Measurements from ENCODE around the gene AKT1S1.

The AKT1S1 gene

GRCh38 chr19:49881672-49882394 is 4.7 kb upstream of the AKT1S1 start:
- TF ChIP-seq PKNOX1 (IDR thresholded peaks at IDR 0.05) (peak; percentile 96), FOXM1 (IDR thresholded peaks at IDR 0.05; ENCODE audit: borderline replicate concordance) (no peak), SP1 (IDR thresholded peaks at IDR 0.05) (no peak), LEF1 (IDR thresholded peaks at IDR 0.05; ENCODE audit: borderline replicate concordance) (no peak)
- POLR2A ChIA-PET = interaction anchor here (0.9 to 1.3 kb wide), 4 partner anchors 9 to 16 kb away, joined by 3 read pairs; no protein-coding TSS in a partner anchor
- CTCF ChIA-PET = no interaction called here
- DNase-seq (ENCODE audit: extremely low spot score) = no peak

DNA sequence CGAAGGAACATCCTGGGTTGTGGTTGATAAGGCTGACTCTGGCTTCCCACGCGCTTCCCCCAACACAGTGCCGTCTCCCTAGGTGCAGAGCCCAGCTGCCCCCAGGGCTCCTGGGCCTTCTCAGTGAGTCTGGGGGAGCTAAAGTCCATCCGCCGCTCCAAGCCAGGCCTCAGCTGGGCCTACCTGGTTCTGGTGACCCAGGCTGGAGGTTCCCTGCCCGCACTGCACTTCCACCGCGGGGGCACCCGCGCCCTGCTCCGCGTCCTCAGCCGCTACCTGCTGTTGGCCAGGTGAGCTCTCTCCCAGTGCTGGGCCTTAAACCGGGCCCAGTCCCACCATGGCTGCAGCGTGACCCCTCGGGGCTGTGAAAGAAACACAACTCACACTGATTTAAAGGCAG is 4.0 kb upstream of the AKT1S1 start:
- CTCF ChIA-PET = no interaction called here
- TF ChIP-seq FOXM1 (IDR thresholded peaks at IDR 0.05; ENCODE audit: borderline replicate concordance) = no peak
- no peak for TF ChIP-seq NFRKB (IDR thresholded peaks at IDR 0.05)
- TF ChIP-seq BHLHE40 (IDR thresholded peaks at IDR 0.05; ENCODE audit: borderline replicate concordance) = no peak
- no peak for TF ChIP-seq PKNOX1 (IDR thresholded peaks at IDR 0.05)
- TF ChIP-seq SP1 (IDR thresholded peaks at IDR 0.05) = no peak
- no peak for TF ChIP-seq ZNF384 (IDR thresholded peaks at IDR 0.05)
- TF ChIP-seq L3MBTL2 (conservative IDR thresholded peaks at IDR 0.05) = no peak
- TF ChIP-seq CTBP1 (IDR thresholded peaks at IDR 0.05; ENCODE audit: borderline replicate concordance) = no peak
- no peak for TF ChIP-seq TARDBP (IDR thresholded peaks at IDR 0.05)
- no peak for TF ChIP-seq SUZ12 (IDR thresholded peaks at IDR 0.05)
- TF ChIP-seq FOXA1 (IDR thresholded peaks at IDR 0.05) = no peak
- no peak for TF ChIP-seq HDGF (IDR thresholded peaks at IDR 0.05; ENCODE audit: borderline replicate concordance)
- no peak for TF ChIP-seq ELF4 (IDR thresholded peaks at IDR 0.05)
- TF ChIP-seq ARNT (IDR thresholded peaks at IDR 0.05) = no peak
- TF ChIP-seq LEF1 (IDR thresholded peaks at IDR 0.05; ENCODE audit: borderline replicate concordance) = no peak
- TF ChIP-seq FOXK2 (IDR thresholded peaks at IDR 0.05) = no peak
- POLR2A ChIA-PET = interaction anchor here (1.3 kb wide), 2 partner anchors 12 to 16 kb away, joined by 3 read pairs; no protein-coding TSS in a partner anchor
- DNase-seq (ENCODE audit: extremely low spot score) = no peak

- POLR2A ChIA-PET = no interaction called here
- CTCF ChIA-PET = no interaction called here
- DNase-seq (ENCODE audit: extremely low spot score) = no peak
- TF ChIP-seq FOXM1 (IDR thresholded peaks at IDR 0.05; ENCODE audit: borderline replicate concordance) = no peak
- no peak for TF ChIP-seq HDGF (IDR thresholded peaks at IDR 0.05; ENCODE audit: borderline replicate concordance)
- TF ChIP-seq NFRKB (IDR thresholded peaks at IDR 0.05) = no peak
- TF ChIP-seq ZNF384 (IDR thresholded peaks at IDR 0.05) = no peak
- TF ChIP-seq TARDBP (IDR thresholded peaks at IDR 0.05) = no peak
- no peak for TF ChIP-seq ARNT (IDR thresholded peaks at IDR 0.05)
- no peak for TF ChIP-seq SP1 (IDR thresholded peaks at IDR 0.05)
- TF ChIP-seq SUZ12 (IDR thresholded peaks at IDR 0.05) = no peak
Observed at GRCh38 chr19:49880162-49880869, 3.2 kb upstream of the AKT1S1 start.

DNA sequence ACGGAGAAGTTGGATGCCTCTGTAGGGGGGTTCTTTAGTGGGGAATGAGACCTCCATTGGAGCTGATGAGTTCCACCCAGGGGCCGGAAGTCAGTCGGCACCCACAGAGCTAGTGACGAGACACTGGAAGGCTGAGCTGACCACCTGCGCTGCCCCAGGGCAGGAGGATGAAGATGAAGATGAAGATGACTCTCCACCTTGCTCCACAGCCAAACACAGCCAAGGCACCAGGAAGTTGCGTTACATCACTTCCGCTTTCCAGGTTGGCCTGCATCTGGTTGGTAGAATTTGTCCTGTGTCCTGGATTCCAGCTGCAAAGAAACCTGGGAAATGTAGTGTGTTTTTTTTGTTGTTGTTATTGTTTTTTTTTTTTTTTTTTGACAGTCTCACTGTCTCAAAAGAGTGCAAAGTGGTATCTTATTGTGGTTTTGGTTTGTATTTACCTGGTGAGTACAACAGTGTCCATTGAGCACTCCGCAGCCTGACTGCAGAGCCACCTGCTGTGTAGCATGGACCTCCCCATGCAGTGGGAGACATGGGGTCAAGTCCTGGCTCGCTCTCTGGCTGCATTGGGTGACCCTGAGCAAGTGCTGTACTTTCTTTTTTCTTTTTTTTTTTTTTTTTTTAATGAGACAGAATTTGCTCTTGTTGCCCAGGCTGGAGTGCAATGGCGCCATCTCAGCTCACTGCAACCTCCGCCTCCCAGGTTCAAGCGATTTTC is 2.2 kb upstream of the AKT1S1 start:
- ChIA-PET POLR2A (no interaction called here), CTCF (no interaction called here)
- no peak for DNase-seq (ENCODE audit: extremely low spot score)
- TF ChIP-seq ELF4 (IDR thresholded peaks at IDR 0.05) (no peak), HDGF (IDR thresholded peaks at IDR 0.05; ENCODE audit: borderline replicate concordance) (no peak), FOXA1 (IDR thresholded peaks at IDR 0.05) (no peak), NFRKB (IDR thresholded peaks at IDR 0.05) (no peak), L3MBTL2 (conservative IDR thresholded peaks at IDR 0.05) (no peak), CTBP1 (IDR thresholded peaks at IDR 0.05; ENCODE audit: borderline replicate concordance) (no peak), SUZ12 (IDR thresholded peaks at IDR 0.05) (no peak), SP1 (IDR thresholded peaks at IDR 0.05) (no peak), FOXK2 (IDR thresholded peaks at IDR 0.05) (no peak), TARDBP (IDR thresholded peaks at IDR 0.05) (no peak), ZNF384 (IDR thresholded peaks at IDR 0.05) (no peak), ARNT (IDR thresholded peaks at IDR 0.05) (no peak), FOXM1 (IDR thresholded peaks at IDR 0.05; ENCODE audit: borderline replicate concordance) (no peak)

- DNase-seq (ENCODE audit: extremely low spot score) = no peak
- CTCF ChIA-PET = no interaction called here
- POLR2A ChIA-PET = no interaction called here
- no peak for TF ChIP-seq LEF1 (IDR thresholded peaks at IDR 0.05; ENCODE audit: borderline replicate concordance)
- no peak for TF ChIP-seq FOXK2 (IDR thresholded peaks at IDR 0.05)
- no peak for TF ChIP-seq PKNOX1 (IDR thresholded peaks at IDR 0.05)
- TF ChIP-seq L3MBTL2 (conservative IDR thresholded peaks at IDR 0.05) = no peak
- TF ChIP-seq TARDBP (IDR thresholded peaks at IDR 0.05) = no peak
- TF ChIP-seq ARNT (IDR thresholded peaks at IDR 0.05) = no peak
- no peak for TF ChIP-seq SUZ12 (IDR thresholded peaks at IDR 0.05)
- TF ChIP-seq NFRKB (IDR thresholded peaks at IDR 0.05) = no peak
- no peak for TF ChIP-seq BHLHE40 (IDR thresholded peaks at IDR 0.05; ENCODE audit: borderline replicate concordance)
- TF ChIP-seq HDGF (IDR thresholded peaks at IDR 0.05; ENCODE audit: borderline replicate concordance) = no peak
- TF ChIP-seq FOXA1 (IDR thresholded peaks at IDR 0.05) = no peak
Observed at GRCh38 chr19:49878744-49879070, 1.6 kb upstream of the AKT1S1 start.

Data from HEK293T (cell line).